ENCODE results near the gene PTP4A2.

The PTP4A2 gene

DNA sequence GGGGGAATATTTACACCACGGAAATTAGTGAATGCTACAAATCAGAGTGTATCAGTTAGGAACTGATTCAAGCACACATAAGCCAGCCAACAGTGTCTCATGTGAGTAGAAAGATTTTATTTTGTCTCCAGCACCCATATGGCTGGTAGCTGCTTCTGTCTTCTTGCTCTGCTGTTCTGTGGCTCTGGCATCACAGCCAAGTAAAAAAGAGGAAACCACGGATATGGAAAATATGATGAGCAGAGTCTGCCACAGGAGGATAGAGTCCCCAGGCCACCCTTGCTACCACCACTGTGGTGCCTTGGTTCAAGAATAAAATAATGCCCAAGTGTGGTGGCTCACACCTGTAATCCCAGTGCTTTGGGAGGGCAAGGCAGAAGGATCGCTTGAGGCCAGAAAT, 68.7 kb downstream of the PTP4A2 start:
- TF ChIP-seq, protein P1, sequence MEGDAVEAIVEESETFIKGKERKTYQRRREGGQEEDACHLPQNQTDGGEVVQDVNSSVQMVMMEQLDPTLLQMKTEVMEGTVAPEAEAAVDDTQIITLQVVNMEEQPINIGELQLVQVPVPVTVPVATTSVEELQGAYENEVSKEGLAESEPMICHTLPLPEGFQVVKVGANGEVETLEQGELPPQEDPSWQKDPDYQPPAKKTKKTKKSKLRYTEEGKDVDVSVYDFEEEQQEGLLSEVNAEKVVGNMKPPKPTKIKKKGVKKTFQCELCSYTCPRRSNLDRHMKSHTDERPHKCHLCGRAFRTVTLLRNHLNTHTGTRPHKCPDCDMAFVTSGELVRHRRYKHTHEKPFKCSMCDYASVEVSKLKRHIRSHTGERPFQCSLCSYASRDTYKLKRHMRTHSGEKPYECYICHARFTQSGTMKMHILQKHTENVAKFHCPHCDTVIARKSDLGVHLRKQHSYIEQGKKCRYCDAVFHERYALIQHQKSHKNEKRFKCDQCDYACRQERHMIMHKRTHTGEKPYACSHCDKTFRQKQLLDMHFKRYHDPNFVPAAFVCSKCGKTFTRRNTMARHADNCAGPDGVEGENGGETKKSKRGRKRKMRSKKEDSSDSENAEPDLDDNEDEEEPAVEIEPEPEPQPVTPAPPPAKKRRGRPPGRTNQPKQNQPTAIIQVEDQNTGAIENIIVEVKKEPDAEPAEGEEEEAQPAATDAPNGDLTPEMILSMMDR (IDR thresholded peaks at IDR 0.05; ENCODE audit: insufficient read depth, low read length, missing control alignments): no peak
- no peak for DNase-seq (ENCODE audit: low read depth, low spot score)
- POLR2A ChIA-PET: no interaction called here
- no peak overlapping the region for H3K4me3 ChIP-seq (ENCODE audit: low read depth, low read length)
- CTCF ChIA-PET: interaction anchor here (1.1 to 1.5 kb wide), 3 partner anchors 11 to 53 kb away, joined by 3 to 7 read pairs (median 3); partner anchors contain the start of gene SPOCD1

DNA sequence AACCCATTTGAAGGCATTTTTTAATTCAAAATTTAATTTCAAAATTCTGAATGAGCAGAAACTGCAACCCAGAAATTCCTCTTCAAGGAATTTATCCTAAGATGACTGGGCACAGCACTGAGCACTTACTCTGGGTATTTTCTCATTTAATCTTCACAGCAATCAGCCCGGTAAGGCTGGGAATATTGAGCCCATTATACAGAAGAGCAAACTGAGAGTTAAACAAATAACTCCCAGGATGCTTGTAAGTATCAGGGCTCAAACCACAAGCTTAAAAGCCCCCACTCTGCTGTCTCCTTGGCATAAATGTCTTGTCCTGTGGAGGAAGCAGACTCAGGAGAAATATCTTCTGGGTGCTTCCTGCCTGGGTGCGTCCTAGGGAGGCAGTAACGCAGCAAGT, 69.3 kb downstream of the PTP4A2 start:
- POLR2A ChIA-PET: no interaction called here
- no peak for DNase-seq (ENCODE audit: low read depth, low spot score)
- H3K4me3 ChIP-seq (ENCODE audit: low read depth, low read length): no peak overlapping the region
- CTCF ChIA-PET: interaction anchor here (1.4 to 1.5 kb wide), 2 partner anchors 15 to 53 kb away, joined by 3 to 7 read pairs; partner anchors contain the start of gene SPOCD1
- TF ChIP-seq, protein P1 (IDR thresholded peaks at IDR 0.05; ENCODE audit: insufficient read depth, low read length, missing control alignments): no peak

DNA sequence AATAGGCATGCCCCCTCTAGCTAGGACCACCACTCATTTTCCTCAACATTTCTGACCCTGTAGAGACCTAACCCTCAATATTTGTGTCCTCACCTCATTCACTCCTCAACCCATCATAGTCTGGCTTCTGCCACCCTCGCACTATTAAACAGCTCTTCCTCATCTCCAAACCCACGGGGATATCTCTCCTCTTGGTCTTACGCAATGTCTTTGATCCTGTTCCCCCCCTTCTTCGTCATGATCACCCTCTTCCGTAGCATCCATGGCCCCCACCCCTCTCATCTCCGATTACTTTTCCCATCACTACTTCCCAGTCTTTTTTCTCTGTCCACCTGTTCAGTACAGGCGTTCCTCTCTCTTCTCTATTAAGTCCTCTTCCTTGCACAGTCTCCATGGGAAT, 70.6 kb downstream of the PTP4A2 start:
- TF ChIP-seq, protein P1 (IDR thresholded peaks at IDR 0.05; ENCODE audit: insufficient read depth, low read length, missing control alignments): no peak
- CTCF ChIA-PET: no interaction called here
- DNase-seq (ENCODE audit: low read depth, low spot score): no peak
- no peak overlapping the region for H3K4me3 ChIP-seq (ENCODE audit: low read depth, low read length)
- POLR2A ChIA-PET: no interaction called here

DNA sequence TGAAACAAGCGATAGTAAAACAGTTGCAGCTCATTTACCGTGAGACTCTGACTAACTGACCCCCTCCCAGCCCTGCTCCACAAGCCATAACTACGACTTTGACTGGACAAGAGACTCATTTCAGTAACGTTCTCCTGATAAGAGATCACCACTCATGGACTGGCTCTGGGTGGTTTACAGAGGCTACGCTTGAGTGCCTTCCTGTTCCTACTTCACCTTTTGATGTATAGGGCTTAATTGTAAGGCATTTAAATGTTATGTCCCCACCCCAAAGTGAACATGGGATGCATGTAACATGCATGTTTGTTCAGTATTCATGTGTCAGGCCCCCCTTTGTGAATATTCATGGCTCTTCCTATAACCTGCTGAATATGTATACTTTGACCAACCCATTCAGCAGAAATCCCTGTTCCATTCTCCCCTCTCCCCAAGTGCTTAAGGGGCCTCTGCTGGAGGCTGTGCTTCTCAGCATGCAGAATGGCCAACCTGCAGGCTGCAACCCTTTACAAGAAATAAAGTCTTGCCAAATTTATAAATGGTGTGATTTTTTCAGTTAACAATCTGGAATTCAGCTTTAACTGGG, 71.6 kb downstream of the PTP4A2 start:
- TF ChIP-seq, protein P1 (IDR thresholded peaks at IDR 0.05; ENCODE audit: insufficient read depth, low read length, missing control alignments): no peak
- ChIA-PET CTCF (no interaction called here), POLR2A (no interaction called here)
- H3K4me3 ChIP-seq (ENCODE audit: low read depth, low read length): no peak overlapping the region
- no peak for DNase-seq (ENCODE audit: low read depth, low spot score)

DNA sequence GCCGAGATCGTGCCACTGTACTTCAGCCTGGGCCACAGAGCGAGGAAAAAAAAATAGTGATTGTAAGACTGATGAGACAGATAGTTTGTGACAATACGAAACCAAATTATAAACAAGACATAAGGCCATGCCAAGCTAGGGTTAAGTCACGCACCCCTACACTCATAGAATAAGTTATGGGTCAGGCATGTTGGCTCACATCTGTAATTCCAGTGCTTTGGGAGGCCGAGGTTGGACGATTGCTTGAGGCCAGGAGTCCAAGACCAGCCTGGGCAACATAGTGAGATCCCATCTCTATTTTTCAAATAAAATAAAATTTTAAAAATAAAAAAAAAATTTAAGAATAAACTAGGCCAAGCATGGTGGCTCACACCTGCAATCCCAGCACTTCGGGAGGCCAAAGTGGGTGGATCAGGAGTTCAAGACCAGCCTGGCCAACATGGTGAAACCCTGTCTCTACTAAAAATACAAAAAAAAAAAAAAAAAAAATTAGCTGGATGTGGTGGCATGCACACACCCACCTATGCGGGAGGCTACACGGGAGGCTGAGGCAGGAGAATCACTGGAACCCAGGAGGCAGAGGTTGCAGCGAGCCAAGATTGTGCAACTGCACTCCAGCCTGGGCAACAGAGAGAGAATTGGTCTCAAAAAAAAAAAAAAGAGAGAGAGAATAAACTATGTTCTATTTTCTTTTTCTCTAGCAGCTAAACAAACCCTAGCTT, 72.3 kb downstream of the PTP4A2 start:
- H3K4me3 ChIP-seq (ENCODE audit: low read depth, low read length): no peak overlapping the region
- ChIA-PET POLR2A (no interaction called here), CTCF (no interaction called here)
- no peak for DNase-seq (ENCODE audit: low read depth, low spot score)
- TF ChIP-seq, protein P1 (IDR thresholded peaks at IDR 0.05; ENCODE audit: insufficient read depth, low read length, missing control alignments): no peak

DNA sequence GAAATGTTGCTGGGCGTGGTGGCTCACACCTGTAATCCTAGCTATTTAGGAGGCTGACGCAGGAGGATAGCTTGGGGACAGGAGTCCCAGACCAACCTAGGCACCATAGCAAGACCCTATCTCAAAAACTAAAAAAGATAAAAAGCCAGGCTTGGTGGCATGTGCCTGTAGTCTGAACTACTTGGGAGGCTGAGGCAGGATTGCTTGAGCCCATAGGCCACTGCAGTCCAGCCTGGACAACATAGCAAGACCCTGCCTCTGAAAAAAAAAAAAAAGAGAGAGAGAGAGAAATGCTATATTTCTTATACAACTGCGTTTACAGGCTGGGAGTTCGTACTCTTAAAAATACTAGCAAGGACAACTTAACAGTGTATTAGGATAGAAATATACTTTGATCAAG, 76.1 kb downstream of the PTP4A2 start:
- DNase-seq (ENCODE audit: low read depth, low spot score): no peak
- TF ChIP-seq, protein P1 (IDR thresholded peaks at IDR 0.05; ENCODE audit: insufficient read depth, low read length, missing control alignments): no peak
- no peak overlapping the region for H3K4me3 ChIP-seq (ENCODE audit: low read depth, low read length)
- CTCF ChIA-PET: no interaction called here
- POLR2A ChIA-PET: no interaction called here
